Measurements from ENCODE around the gene SH3YL1. TPM values are rescaled to one million over a fixed set of nuclear protein-coding genes. Genes with fewer than 3 reads are reported as not detected.

The SH3YL1 gene
- polyA plus RNA-seq, 1 donor = 119 TPM

- no peak for DNase-seq
- no peaks in the 10 kb centered on the region for H3K27me3 ChIP-seq (ENCODE audit: control insufficient read depth, insufficient read depth, low read length)
- no CpG with 5 or more reads among the region's 6 CpGs for WGBS (ENCODE audit: insufficient coverage, low lambda C conversion rate)
- H3K36me3 ChIP-seq (ENCODE audit: control insufficient read depth, insufficient read depth, low read length) = no peaks in the 10 kb centered on the region
- no peaks in the 10 kb centered on the region for H3K4me1 ChIP-seq (ENCODE audit: control insufficient read depth, insufficient read depth, low read length)
- no peaks in the 10 kb centered on the region for H3K9me3 ChIP-seq (ENCODE audit: control insufficient read depth, low read depth, low read length)
- H3K4me3 ChIP-seq (ENCODE audit: low read length) = no peak overlapping the region
- H3K27ac ChIP-seq (ENCODE audit: low read length) = no peak overlapping the region
These were observed 60.9 kb downstream of the SH3YL1 start for GRCh38 chr2:202945-203344.

- H3K27ac ChIP-seq (ENCODE audit: low read length) = no peak overlapping the region
- H3K27me3 ChIP-seq (ENCODE audit: control insufficient read depth, insufficient read depth, low read length) = no peaks in the 10 kb centered on the region
- 92% methylated on average over 2 of the region's 9 CpGs for WGBS (ENCODE audit: insufficient coverage, low lambda C conversion rate)
- no peaks in the 10 kb centered on the region for H3K36me3 ChIP-seq (ENCODE audit: control insufficient read depth, insufficient read depth, low read length)
- no peaks in the 10 kb centered on the region for H3K9me3 ChIP-seq (ENCODE audit: control insufficient read depth, low read depth, low read length)
- no peak for DNase-seq
- H3K4me3 ChIP-seq (ENCODE audit: low read length) = no peak overlapping the region
- H3K4me1 ChIP-seq (ENCODE audit: control insufficient read depth, insufficient read depth, low read length) = no peaks in the 10 kb centered on the region
These were observed 62.0 kb downstream of the SH3YL1 start for GRCh38 chr2:201648-202433.

GRCh38 chr2:199041-199966 lies 64.5 kb downstream of the SH3YL1 start:
- Histone ChIP-seq H3K9me3 (ENCODE audit: control insufficient read depth, low read depth, low read length) (no peaks in the 10 kb centered on the region), H3K27ac (ENCODE audit: low read length) (no peak overlapping the region), H3K4me1 (ENCODE audit: control insufficient read depth, insufficient read depth, low read length) (no peaks in the 10 kb centered on the region), H3K4me3 (ENCODE audit: low read length) (no peak overlapping the region), H3K36me3 (ENCODE audit: control insufficient read depth, insufficient read depth, low read length) (no peaks in the 10 kb centered on the region), H3K27me3 (ENCODE audit: control insufficient read depth, insufficient read depth, low read length) (no peaks in the 10 kb centered on the region)
- WGBS (ENCODE audit: insufficient coverage, low lambda C conversion rate) = no CpG with 5 or more reads among the region's 22 CpGs
- no peak for DNase-seq

GRCh38 chr2:196406-196805 lies 67.4 kb downstream of the SH3YL1 start:
- no peak for DNase-seq
- no peaks in the 10 kb centered on the region for H3K4me1 ChIP-seq (ENCODE audit: control insufficient read depth, insufficient read depth, low read length)
- no peaks in the 10 kb centered on the region for H3K36me3 ChIP-seq (ENCODE audit: control insufficient read depth, insufficient read depth, low read length)
- 100% methylated on average over 1 of the region's 5 CpGs for WGBS (ENCODE audit: insufficient coverage, low lambda C conversion rate)
- H3K4me3 ChIP-seq (ENCODE audit: low read length) = no peak overlapping the region
- peaks cover 3% of the 10 kb centered on the region for H3K9me3 ChIP-seq (ENCODE audit: control insufficient read depth, low read depth, low read length)
- no peak overlapping the region for H3K27ac ChIP-seq (ENCODE audit: low read length)
- H3K27me3 ChIP-seq (ENCODE audit: control insufficient read depth, insufficient read depth, low read length) = no peaks in the 10 kb centered on the region

- H3K4me1 ChIP-seq (ENCODE audit: control insufficient read depth, insufficient read depth, low read length) = no peaks in the 10 kb centered on the region
- H3K36me3 ChIP-seq (ENCODE audit: control insufficient read depth, insufficient read depth, low read length) = no peaks in the 10 kb centered on the region
- no CpG with 5 or more reads among the region's 7 CpGs for WGBS (ENCODE audit: insufficient coverage, low lambda C conversion rate)
- no peak overlapping the region for H3K27ac ChIP-seq (ENCODE audit: low read length)
- no peak overlapping the region for H3K4me3 ChIP-seq (ENCODE audit: low read length)
- H3K27me3 ChIP-seq (ENCODE audit: control insufficient read depth, insufficient read depth, low read length) = no peaks in the 10 kb centered on the region
- peaks cover 7% of the 10 kb centered on the region for H3K9me3 ChIP-seq (ENCODE audit: control insufficient read depth, low read depth, low read length)
- DNase-seq = no peak
These were observed 67.9 kb downstream of the SH3YL1 start for GRCh38 chr2:195932-196331.

- 94% methylated on average over 3 of the region's 17 CpGs for WGBS (ENCODE audit: insufficient coverage, low lambda C conversion rate)
- Histone ChIP-seq H3K4me1 (ENCODE audit: control insufficient read depth, insufficient read depth, low read length) (no peaks in the 10 kb centered on the region), H3K27me3 (ENCODE audit: control insufficient read depth, insufficient read depth, low read length) (no peaks in the 10 kb centered on the region), H3K27ac (ENCODE audit: low read length) (no peak overlapping the region), H3K4me3 (ENCODE audit: low read length) (no peak overlapping the region), H3K9me3 (ENCODE audit: control insufficient read depth, low read depth, low read length) (peaks cover 10% of the 10 kb centered on the region), H3K36me3 (ENCODE audit: control insufficient read depth, insufficient read depth, low read length) (no peaks in the 10 kb centered on the region)
- DNase-seq = no peak
These were observed 70.6 kb downstream of the SH3YL1 start for GRCh38 chr2:193141-193671.

GRCh38 chr2:191311-192190 lies 72.3 kb downstream of the SH3YL1 start:
- Histone ChIP-seq H3K9me3 (ENCODE audit: control insufficient read depth, low read depth, low read length) (peaks cover 11% of the 10 kb centered on the region), H3K27ac (ENCODE audit: low read length) (no peak overlapping the region), H3K36me3 (ENCODE audit: control insufficient read depth, insufficient read depth, low read length) (no peaks in the 10 kb centered on the region), H3K27me3 (ENCODE audit: control insufficient read depth, insufficient read depth, low read length) (no peaks in the 10 kb centered on the region), H3K4me1 (ENCODE audit: control insufficient read depth, insufficient read depth, low read length) (no peaks in the 10 kb centered on the region), H3K4me3 (ENCODE audit: low read length) (no peak overlapping the region)
- DNase-seq = no peak
- no CpG with 5 or more reads among the region's 29 CpGs for WGBS (ENCODE audit: insufficient coverage, low lambda C conversion rate)

- H3K27ac ChIP-seq (ENCODE audit: low read length) = no peak overlapping the region
- no peaks in the 10 kb centered on the region for H3K27me3 ChIP-seq (ENCODE audit: control insufficient read depth, insufficient read depth, low read length)
- peaks cover 11% of the 10 kb centered on the region for H3K9me3 ChIP-seq (ENCODE audit: control insufficient read depth, low read depth, low read length)
- no peak for DNase-seq
- no peaks in the 10 kb centered on the region for H3K36me3 ChIP-seq (ENCODE audit: control insufficient read depth, insufficient read depth, low read length)
- WGBS (ENCODE audit: insufficient coverage, low lambda C conversion rate) = no CpG with 5 or more reads among the region's 2 CpGs
- no peak overlapping the region for H3K4me3 ChIP-seq (ENCODE audit: low read length)
- no peaks in the 10 kb centered on the region for H3K4me1 ChIP-seq (ENCODE audit: control insufficient read depth, insufficient read depth, low read length)
These were observed 76.0 kb downstream of the SH3YL1 start for GRCh38 chr2:187825-188224.

- Histone ChIP-seq H3K27me3 (ENCODE audit: control insufficient read depth, insufficient read depth, low read length) (no peaks in the 10 kb centered on the region), H3K4me3 (ENCODE audit: low read length) (no peak overlapping the region), H3K4me1 (ENCODE audit: control insufficient read depth, insufficient read depth, low read length) (no peaks in the 10 kb centered on the region), H3K9me3 (ENCODE audit: control insufficient read depth, low read depth, low read length) (peaks cover 5% of the 10 kb centered on the region), H3K36me3 (ENCODE audit: control insufficient read depth, insufficient read depth, low read length) (no peaks in the 10 kb centered on the region), H3K27ac (ENCODE audit: low read length) (no peak overlapping the region)
- no peak for DNase-seq
- WGBS (ENCODE audit: insufficient coverage, low lambda C conversion rate) = no CpG with 5 or more reads among the region's 1 CpG
These were observed 78.6 kb downstream of the SH3YL1 start for GRCh38 chr2:185221-185620.

GRCh38 chr2:184695-185094 lies 79.1 kb downstream of the SH3YL1 start:
- Histone ChIP-seq H3K27ac (ENCODE audit: low read length) (no peak overlapping the region), H3K4me1 (ENCODE audit: control insufficient read depth, insufficient read depth, low read length) (no peaks in the 10 kb centered on the region), H3K27me3 (ENCODE audit: control insufficient read depth, insufficient read depth, low read length) (no peaks in the 10 kb centered on the region), H3K9me3 (ENCODE audit: control insufficient read depth, low read depth, low read length) (peaks cover 5% of the 10 kb centered on the region), H3K4me3 (ENCODE audit: low read length) (no peak overlapping the region), H3K36me3 (ENCODE audit: control insufficient read depth, insufficient read depth, low read length) (no peaks in the 10 kb centered on the region)
- no peak for DNase-seq
